HuH-7.5 (cell line): Measurements from ENCODE around the gene SLC22A31.
A peak's percentile ranks its signal among the peaks of the same experiment; 100 is the strongest.
"Not testable (repeated sequence)": the region's sequence is repeated elsewhere in the genome, so short reads cannot be mapped to it uniquely, and the experiment has no call there.

Experiments used
- DNase-seq: peaks from one replicate; pipeline ENCODE4 v3.0.0; 2011; ENCODE audit warnings: low spot score

The SLC22A31 gene

DNA sequence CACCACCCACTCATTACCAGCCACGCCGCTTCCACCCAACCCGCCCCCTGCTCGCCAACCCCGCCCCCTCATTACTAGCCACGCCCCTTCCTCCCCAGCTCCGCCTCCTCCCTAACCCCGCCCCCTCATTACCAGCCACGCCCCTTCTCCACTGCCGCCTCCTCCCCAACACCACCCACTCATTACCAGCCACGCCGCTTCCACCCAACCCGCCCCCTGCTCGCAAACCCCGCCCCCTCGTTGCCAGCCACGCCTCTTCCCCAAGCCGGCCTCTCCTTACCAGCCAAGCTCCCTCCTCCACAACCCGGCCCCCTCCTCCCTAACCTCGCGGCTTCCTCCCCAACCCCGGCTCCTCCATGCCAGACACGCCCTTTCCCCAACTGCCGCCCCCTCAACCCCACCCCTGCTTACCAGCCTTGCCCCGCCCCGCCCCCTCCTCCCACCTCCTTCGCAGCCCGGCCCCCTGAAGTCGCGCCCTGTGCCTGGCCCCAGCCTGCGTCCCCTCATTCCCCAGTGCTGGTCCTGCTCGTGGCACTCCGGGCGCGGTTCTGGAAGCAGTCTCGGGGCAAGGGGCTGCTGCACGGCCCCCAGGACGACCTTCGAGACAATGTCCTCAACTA is 7.3 kb downstream of the SLC22A31 start:
- DNase-seq, result peak; percentile 93

DNA sequence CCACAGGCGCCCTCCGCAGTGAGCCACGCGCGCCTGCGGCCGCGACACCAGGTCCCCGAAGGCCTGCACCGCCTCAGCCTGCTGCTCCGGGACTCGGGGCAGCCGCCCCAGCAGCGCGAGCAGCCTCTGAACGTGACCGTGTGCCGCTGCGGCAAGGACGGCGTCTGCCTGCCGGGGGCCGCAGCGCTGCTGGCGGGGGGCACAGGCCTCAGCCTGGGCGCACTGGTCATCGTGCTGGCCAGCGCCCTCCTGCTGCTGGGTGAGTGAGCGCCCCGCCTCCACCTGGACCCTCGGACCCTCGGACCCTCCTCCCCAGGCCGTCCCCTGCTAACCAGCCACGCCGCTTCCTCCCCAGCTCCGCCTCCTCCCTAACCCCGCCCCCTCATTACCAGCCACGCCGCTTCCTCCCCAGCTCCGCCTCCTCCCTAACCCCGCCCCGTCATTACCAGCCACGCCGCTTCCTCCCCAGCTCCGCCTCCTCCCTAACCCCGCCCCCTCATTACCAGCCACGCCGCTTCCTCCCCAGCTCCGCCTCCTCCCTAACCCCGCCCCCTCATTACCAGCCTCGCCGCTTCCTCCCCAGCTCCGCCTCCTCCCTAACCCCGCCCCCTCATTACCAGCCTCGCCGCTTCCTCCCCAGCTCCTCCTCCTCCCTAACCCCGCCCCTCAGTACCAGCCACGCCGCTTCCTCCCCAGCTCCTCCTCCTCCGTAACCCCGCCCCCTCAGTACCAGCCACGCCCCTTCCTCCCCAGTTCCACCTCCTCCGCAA is 8.0 kb downstream of the SLC22A31 start:
- not testable (repeated sequence) for DNase-seq

DNA sequence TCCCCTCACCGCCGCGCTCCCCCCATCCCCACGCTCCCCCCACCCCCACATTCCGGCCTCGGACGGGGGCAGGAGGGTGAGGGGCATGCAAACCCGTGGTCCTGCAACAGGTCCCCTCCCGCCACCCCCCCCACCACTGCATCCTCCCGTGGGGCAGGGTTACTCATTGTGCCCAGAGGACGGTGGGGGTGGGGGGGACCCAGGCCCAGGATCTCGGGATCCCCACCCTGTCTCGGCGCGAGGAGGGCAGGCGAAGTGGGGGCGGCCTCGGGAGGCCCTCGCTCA is 8.5 kb downstream of the SLC22A31 start:
- no peak for DNase-seq

DNA sequence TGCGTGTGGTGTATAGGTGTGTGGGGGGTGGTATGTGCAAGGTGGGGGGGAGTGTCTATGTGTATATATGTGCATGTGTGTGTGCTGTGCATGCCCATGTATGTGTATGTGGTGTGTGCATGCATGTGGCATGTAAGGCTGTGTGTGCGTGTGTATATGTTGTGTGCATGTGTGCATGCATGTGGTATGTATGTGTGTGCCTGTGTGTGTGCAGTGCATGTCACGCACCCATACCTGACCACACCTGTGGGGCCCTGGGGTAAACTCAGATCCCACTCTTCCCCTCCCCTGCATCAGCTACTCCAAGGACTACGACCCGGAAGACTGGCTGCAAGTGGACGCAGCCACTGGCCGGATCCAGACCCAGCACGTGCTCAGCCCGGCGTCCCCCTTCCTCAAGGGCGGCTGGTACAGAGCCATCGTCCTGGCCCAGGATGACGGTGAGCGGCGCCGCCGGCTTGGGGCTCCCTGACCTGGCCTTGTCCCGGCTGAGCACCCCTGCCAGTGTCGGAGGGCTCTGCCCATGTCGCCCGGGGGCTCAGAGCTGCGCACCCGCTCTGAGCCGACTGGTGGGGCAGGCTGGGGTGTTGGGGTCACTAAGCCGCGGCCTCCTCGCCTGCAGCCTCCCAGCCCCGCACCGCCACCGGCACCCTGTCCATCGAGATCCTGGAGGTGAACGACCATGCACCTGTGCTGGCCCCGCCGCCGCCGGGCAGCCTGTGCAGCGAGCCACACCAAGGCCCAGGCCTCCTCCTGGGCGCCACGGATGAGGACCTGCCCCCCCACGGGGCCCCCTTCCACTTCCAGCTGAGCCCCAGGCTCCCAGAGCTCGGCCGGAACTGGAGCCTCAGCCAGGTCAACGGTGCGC is 9.1 kb downstream of the SLC22A31 start:
- no peak for DNase-seq

DNA sequence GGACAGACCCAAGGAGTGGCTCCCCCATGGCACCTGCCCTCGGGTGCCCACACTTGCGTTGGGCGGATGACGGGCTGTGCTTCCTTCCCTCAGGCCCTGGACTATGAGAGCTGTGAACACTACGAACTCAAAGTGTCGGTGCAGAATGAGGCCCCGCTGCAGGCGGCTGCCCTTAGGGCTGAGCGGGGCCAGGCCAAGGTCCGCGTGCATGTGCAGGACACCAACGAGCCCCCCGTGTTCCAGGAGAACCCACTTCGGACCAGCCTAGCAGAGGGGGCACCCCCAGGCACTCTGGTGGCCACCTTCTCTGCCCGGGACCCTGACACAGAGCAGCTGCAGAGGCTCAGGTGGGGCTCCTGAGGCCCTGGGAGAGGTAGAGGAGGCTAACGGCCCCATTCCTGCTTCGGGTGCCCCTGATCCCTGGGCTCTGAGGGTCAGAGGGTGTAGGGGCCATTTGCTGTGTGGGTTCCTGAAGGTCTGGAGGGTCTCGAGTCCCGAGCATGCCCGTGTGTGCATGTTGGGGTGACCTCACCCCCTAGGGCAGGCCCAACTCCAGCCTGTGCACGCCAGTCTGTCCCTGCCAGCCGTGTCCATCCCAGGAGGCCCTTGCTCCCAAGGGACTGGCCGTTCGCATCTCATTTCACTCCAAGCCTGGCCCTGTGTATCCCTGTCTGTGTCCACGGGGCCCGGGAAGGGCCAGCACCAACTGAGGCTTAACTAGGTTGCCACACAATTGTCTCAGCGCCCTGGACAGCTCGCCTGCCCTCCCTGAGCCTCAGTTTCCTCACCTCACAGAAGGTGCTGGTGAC is 10.0 kb downstream of the SLC22A31 start:
- DNase-seq, result no peak

DNA sequence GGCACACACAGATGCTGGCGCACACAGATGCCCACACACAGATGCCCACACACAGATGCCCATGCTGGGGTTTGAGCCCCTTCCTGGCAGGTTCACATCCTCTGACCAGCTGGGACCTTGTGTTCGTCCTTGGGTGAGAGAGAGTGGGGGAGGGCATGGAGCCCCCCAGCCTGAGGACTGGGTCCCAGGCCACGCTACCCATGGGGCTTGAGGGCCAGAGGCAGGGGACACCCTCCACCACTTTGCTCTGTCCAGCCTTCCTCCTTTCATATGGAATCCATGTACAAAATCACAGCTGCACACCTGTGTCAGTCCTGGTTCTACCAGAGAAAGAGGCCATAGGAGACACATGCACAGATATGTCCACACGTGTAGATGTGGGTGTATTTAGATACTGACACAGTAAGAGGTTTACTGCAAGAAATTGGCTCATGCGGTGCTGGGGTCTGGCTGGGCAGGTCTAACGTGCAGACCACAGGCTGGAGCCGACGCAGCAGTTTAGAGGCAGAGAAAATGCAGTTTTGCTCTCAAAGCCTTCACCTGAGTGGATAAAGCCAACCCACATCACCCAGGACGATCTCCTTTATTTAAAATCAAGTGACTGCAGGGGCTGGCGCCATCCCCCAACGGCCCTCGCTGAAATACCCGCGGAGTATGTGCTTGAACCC is 10.8 kb downstream of the SLC22A31 start:
- DNase-seq, result no peak

DNA sequence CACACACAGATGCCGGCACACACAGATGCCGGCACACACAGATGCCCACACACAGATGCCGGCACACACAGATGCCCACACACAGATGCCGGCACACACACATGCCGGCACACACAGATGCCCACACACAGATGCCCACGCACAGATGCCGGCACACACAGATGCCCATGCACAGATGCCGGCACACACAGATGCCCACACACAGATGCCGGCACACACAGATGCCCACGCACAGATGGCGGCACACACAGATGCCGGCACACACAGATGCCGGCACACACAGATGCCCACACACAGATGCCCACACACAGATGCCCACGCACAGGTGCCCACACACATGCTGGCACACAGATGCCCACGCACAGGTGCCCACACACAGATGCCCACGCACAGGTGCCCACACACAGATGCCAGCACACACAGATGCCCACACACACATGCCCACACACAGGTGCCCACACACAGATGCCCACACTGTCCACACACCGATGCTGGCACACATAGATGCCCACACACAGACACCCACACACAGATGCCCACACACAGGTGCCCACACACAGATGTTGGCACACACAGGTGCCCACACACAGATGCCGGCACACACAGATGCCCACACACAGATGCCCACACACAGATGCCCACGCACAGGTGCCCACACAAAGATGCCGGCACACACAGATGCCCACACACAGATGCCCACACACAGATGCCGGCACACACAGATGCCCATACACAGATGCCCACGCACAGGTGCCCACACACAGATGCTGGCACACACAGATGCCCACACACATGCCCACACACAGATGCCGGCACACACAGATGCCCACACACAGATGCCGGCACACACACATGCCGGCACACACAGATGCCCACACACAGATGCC is 11.6 kb downstream of the SLC22A31 start:
- DNase-seq, result not testable (repeated sequence)

DNA sequence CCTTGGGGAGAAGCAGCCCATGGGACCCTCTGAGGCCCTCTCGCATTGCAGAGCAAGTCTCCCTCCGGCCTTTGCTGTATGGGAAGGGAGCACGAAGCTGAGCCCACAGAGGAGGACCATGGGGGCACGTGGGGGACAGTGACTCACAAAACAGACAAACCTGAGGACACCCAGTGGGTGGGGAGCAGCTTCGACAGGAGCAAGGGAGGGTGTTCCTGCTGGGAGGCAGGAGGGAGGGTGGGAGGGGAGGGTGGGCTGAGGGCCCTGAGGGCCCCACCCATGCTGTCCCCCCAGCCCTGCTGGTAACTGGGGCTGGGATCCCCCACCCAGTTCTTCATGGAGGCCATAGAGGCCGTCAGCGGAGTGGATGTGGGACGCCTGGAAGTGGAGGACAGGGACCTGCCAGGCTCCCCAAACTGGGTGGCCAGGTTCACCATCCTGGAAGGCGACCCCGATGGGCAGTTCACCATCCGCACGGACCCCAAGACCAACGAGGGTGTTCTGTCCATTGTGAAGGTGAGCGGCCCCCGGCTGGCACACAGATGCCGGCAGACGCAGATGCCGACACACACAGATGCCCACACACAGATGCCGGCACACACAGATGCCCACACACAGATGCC is 12.5 kb downstream of the SLC22A31 start:
- no peak for DNase-seq

DNA sequence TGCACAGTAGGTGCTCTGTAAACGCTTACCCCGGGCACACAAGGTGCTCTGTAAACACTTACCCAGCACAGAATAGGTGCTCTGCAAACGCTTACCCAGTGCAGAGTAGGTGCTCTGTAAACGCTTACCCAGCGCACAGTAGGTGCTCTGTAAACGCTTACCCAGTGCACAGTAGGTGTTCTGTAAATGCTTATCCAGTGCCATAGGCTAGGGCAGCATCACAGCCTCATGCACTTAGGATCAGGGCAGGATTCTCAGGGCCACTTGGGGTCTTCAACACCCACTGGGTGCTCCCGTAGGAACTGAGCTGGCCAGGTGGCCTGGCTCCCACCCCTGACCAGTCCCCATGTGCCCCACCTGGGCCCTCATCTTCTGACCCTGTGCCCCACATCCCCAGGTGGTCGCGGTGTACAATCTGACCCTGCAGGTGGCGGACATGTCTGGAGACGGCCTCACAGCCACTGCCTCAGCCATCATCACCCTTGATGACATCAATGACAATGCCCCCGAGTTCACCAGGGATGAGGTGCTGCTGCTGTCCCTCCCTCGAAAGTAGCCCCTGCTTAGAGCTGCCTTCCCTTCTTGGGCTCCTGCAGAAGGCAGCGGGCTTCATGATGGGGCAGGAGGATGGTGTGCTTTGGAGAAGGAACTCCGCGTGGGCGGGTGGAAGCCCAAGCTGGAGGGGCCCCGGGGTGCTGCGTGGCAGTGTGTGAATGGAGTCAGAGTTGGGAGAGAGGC is 13.1 kb downstream of the SLC22A31 start:
- DNase-seq, result no peak

DNA sequence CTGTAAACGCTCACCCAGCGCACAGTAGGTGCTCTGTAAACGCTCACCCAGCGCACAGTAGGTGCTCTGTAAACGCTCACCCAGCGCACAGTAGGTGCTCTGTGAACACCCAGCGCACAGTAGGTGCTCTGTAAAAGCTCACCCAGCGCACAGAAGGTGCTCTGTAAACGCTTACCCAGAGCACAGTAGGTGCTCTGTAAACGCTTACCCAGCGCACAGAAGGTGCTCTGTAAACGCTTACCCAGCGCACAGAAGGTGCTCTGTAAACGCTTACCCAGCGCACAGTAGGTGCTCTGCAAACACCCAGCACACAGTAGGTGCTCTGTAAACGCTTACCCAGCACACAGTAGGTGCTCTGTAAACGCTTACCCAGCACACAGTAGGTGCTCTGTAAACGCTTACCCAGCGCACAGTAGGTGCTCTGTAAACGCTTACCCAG is 13.7 kb downstream of the SLC22A31 start:
- DNase-seq, result not testable (repeated sequence)

DNA sequence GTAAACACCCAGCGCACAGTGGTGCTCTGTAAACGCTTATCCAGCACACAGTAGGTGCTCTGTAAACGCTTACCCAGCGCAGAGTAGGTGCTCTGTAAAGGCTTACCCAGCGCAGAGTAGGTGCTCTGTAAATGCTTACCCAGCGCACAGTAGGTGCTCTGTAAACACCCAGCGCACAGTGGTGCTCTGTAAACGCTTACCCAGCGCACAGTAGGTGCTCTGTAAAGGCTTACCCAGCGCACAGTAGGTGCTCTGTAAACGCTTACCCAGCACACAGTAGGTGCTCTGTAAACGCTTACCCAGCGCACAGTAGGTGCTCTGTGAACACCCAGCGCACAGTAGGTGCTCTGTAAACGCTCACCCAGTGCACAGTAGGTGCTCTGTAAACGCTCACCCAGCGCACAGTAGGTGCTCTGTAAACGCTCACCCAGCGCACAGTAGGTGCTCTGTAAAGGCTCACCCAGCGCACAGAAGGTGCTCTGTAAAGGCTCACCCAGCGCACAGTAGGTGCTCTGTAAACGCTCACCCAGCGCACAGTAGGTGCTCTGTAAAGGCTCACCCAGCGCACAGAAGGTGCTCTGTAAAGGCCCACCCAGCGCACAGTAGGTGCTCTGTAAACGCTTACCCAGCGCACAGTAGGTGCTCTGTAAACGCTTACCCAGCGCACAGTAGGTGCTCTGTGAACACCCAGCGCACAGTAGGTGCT is 14.3 kb downstream of the SLC22A31 start:
- DNase-seq, result not testable (repeated sequence)

DNA sequence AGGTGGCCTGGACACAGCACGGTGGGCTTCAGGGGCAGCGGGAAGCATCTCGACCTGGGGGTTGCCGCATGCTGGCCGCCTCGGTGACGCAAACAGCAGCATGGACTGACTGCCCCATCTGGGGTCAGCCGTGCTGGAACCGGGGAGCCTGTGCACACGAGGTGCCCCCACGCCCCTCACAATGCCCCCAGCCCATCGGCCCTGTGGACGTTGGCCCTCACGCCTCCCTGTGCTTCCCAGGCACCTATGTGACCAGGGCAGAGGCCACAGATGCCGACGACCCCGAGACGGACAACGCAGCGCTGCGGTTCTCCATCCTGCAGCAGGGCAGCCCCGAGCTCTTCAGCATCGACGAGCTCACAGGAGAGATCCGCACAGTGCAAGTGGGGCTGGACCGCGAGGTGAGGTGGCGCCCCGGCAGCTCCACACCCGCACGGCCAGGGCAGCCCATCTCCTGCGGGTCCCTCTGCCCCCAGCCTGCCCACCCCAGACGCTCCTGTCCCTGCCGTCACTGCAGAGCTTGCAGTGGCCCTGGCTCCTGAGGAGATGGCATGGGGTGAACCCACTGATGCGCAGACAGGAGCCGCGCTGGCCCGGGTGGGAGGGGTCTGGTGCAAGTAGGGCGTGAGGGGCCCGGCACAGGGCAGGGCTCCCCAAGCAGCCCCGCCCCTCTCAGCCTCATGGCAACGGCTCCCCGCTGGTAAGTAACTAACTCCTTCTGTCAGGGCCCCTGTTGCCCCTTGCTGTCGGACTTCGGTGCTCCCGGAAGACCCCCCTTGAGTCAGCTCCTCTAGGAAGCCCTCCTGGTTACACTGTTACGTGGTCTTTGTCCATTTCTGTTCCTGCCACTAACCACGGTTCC is 15.2 kb downstream of the SLC22A31 start:
- no peak for DNase-seq

DNA sequence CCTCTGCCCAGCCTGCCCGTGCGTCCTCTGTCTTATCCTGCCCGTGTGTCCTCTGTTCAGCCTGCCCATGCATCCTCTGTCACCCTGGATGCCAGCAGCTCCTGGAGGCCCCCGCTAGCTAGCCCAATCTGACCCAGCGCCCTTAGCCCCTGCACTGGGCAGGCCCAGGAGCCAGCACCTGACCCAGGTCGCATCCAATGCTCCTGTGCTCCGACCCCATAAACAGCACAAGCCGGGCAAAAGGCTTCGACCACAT is 15.7 kb downstream of the SLC22A31 start:
- DNase-seq, result no peak

DNA sequence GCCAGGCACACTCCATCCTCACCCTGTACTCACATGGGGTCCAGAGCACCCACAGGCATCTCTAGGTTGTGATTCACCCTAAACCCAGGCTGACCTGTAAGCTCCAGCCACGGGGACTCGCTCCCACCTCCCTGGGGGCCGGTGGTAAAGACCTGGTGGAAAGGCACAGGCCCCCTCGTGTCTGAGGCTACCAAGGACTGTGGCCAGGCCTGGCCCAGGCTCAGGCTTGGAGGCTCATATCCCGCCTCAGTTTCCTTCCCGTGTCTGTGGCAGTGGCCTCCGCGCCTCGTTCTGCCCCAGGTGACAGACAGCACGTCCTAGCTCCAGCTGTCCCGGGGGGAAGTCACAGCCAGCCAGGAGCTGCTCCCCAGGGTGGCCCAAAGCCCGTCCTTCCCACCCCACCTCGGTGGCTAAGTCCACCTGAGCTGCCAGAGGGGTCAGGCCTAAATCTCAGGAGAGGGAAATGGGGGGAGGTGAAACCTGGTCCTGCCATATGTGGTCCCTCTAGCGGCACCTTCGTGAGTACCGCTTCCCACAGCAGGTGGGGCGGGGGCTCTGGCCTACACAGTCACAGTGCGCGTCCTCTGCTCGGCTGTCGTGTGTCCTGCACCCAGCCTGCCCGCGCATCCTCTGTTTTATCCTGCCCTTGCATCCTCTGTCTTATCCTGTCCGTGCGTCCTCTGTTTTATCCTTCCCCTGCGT is 16.2 kb downstream of the SLC22A31 start:
- DNase-seq, result no peak

DNA sequence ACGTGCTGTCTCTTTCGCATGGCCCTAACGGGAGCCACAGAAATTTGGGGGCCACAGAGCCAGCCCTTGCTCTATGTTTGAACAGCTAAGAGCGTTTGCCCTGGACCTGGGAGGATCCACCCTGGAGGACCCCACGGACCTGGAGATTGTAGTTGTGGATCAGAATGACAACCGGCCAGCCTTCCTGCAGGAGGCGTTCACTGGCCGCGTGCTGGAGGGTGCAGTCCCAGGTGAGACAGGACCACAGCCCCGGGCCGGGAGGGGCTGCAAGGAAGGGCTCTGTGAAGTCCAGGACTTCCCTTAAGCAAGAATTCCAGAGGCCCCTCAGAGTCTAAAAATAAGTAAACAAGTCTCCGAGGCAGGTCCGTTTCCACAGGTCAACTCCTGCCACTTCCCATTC is 16.9 kb downstream of the SLC22A31 start:
- no peak for DNase-seq

DNA sequence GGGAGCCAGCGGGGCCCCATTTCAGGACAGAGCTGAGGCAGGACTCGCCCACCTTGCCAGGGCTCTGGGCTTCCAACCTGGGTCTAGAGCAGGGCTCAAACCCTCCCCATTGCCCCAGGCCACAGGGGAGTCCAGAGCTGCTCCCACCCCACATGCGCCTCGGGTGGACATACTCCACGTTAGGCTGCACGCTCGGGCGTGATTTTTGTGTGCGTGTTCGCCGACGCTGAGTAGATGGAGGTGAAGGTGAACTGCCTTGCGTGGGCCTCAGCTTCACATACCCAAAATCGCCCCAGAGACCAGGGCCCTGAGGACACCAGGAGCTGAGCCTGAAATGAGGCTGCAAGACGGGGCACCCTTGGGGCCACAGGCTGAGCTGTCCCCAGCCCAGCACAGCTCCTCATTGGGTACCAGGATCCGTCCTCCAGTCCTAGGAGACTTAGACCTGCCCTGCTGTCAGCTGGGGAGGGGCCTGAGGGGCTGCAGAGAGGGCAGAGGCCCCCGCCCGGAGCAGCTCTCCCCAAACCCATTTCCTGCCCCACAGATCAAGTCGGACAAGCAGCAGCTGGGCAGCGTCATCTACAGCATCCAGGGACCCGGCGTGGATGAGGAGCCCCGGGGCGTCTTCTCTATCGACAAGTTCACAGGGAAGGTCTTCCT is 20.6 kb downstream of the SLC22A31 start:
- DNase-seq, result no peak

DNA sequence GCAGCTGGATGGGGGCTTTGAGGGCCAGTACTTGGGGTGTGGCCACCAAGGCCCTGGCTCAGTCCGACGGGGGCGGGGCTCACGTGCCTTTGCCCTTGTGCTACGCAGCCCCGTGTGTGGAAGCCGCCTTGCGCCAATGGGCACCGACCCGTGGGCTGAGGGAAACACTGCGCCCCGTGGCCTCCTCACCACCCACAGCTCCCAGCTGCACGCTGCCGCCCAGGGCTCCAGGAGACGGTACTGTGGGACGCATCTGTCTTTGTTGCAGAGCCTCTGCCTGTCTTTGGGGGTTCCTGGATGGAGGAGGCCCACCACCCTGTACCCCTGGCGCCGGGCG is 21.2 kb downstream of the SLC22A31 start:
- no peak for DNase-seq
